Measurements from ENCODE around the gene MYLK. TPM values are rescaled to one million over a fixed set of nuclear protein-coding genes. Genes with fewer than 3 reads are reported as not detected.
"Not testable (repeated sequence)": the region's sequence is repeated elsewhere in the genome, so short reads cannot be mapped to it uniquely, and the experiment has no call there.

The MYLK gene
- total and polyA plus RNA-seq, 2 donors: 5.4 to 11.5 TPM

DNA sequence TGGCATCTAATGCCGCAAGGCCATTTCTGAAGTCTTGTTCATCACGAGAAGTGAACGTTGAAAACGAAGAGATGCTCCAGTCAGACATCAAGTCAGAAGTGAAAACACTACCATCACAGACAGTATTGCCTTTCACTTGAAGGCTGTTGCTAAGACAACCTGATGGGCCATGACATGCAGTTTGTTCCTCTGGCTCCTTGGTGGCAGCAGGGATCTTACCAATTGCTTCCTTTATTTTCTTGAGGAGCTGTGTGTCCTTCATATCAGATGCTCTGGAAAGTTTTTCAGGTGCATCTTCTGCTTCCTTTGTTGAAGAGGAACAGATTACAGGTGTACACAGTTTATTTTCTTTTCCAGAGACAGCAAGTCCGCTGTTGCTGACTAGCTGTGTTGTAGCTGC is 30.7 kb upstream of the MYLK start:
- no peaks in the 10 kb centered on the region for H3K4me1 ChIP-seq (ENCODE audit: control insufficient read depth in 2 of 2, insufficient read depth in 2 of 2, low read length in 2 of 2)
- H3K36me3 ChIP-seq (ENCODE audit: control insufficient read depth in 2 of 2, insufficient read depth in 2 of 2, low read length in 1 of 2): peaks cover 11 to 15% of the 10 kb centered on the region in 2 donors
- no peak for DNase-seq (ENCODE audit: low read depth in 6 of 9, low spot score in 9 of 9)
- peaks cover 0 to 3% of the 10 kb centered on the region in 2 donors for H3K9me3 ChIP-seq (ENCODE audit: control insufficient read depth in 2 of 2, insufficient read depth in 1 of 2, low read length in 1 of 2)
- 79% methylated on average over 5 of the region's 5 CpGs for WGBS
- H3K27me3 ChIP-seq (ENCODE audit: control insufficient read depth in 2 of 2, insufficient read depth in 1 of 2, low read length in 1 of 2): no peaks in the 10 kb centered on the region
- no peak overlapping the region for H3K4me3 ChIP-seq (ENCODE audit: low read length in 2 of 2)
- H3K27ac ChIP-seq (ENCODE audit: low read depth in 1 of 2, low read length in 1 of 2): no peak overlapping the region

DNA sequence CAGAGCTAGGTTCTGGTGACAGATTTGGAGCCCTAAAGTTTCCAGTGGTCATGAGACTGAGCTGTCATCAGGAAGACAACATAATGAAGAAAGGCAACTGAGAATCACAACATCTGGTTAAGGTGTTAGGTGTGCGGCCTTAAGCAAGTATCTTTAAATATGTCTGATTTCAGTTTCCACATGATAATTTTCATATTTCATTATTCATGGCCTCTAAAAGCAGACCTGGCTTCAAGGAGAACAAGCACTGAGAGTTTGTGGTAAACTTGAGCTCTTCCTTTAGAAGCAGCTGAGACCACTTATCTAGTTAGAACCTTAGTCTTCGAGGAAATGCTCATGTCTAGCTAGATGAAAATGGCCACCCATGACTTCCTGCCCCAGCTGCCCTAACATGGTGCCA is 25.7 kb upstream of the MYLK start:
- H3K36me3 ChIP-seq (ENCODE audit: control insufficient read depth in 2 of 2, insufficient read depth in 2 of 2, low read length in 1 of 2): peaks cover 2 to 3% of the 10 kb centered on the region in 2 donors
- H3K9me3 ChIP-seq (ENCODE audit: control insufficient read depth in 2 of 2, insufficient read depth in 1 of 2, low read length in 1 of 2): no peaks in the 10 kb centered on the region
- no peaks in the 10 kb centered on the region for H3K4me1 ChIP-seq (ENCODE audit: control insufficient read depth in 2 of 2, insufficient read depth in 2 of 2, low read length in 2 of 2)
- H3K27me3 ChIP-seq (ENCODE audit: control insufficient read depth in 2 of 2, insufficient read depth in 1 of 2, low read length in 1 of 2): no peaks in the 10 kb centered on the region
- H3K27ac ChIP-seq (ENCODE audit: low read depth in 1 of 2, low read length in 1 of 2): no peak overlapping the region
- WGBS: 77% methylated on average over 2 of the region's 2 CpGs
- H3K4me3 ChIP-seq (ENCODE audit: low read length in 2 of 2): no peak overlapping the region
- no peak for DNase-seq (ENCODE audit: low read depth in 6 of 9, low spot score in 9 of 9)

- no peaks in the 10 kb centered on the region for H3K4me1 ChIP-seq (ENCODE audit: control insufficient read depth in 2 of 2, insufficient read depth in 2 of 2, low read length in 2 of 2)
- no peaks in the 10 kb centered on the region for H3K36me3 ChIP-seq (ENCODE audit: control insufficient read depth in 2 of 2, insufficient read depth in 2 of 2, low read length in 1 of 2)
- no peak overlapping the region for H3K4me3 ChIP-seq (ENCODE audit: low read length in 2 of 2)
- H3K9me3 ChIP-seq (ENCODE audit: control insufficient read depth in 2 of 2, insufficient read depth in 1 of 2, low read length in 1 of 2): no peaks in the 10 kb centered on the region
- no peak overlapping the region for H3K27ac ChIP-seq (ENCODE audit: low read depth in 1 of 2, low read length in 1 of 2)
- WGBS: 88% methylated on average over 2 of the region's 2 CpGs
- no peak for DNase-seq (ENCODE audit: low read depth in 6 of 9, low spot score in 9 of 9)
- no peaks in the 10 kb centered on the region for H3K27me3 ChIP-seq (ENCODE audit: control insufficient read depth in 2 of 2, insufficient read depth in 1 of 2, low read length in 1 of 2)
Observed at GRCh38 chr3:123907720-123908119, 23.6 kb upstream of the MYLK start.

GRCh38 chr3:123899300-123899865 is 15.3 kb upstream of the MYLK start:
- Histone ChIP-seq H3K27me3 (ENCODE audit: control insufficient read depth in 2 of 2, insufficient read depth in 1 of 2, low read length in 1 of 2) (no peaks in the 10 kb centered on the region), H3K4me1 (ENCODE audit: control insufficient read depth in 2 of 2, insufficient read depth in 2 of 2, low read length in 2 of 2) (no peaks in the 10 kb centered on the region), H3K36me3 (ENCODE audit: control insufficient read depth in 2 of 2, insufficient read depth in 2 of 2, low read length in 1 of 2) (no peaks in the 10 kb centered on the region), H3K9me3 (ENCODE audit: control insufficient read depth in 2 of 2, insufficient read depth in 1 of 2, low read length in 1 of 2) (no peaks in the 10 kb centered on the region), H3K4me3 (ENCODE audit: low read length in 2 of 2) (no peak overlapping the region), H3K27ac (ENCODE audit: low read depth in 1 of 2, low read length in 1 of 2) (no peak overlapping the region)
- WGBS: 95% methylated on average over 5 of the region's 5 CpGs
- no peak for DNase-seq (ENCODE audit: low read depth in 6 of 9, low spot score in 9 of 9)

- no peak for DNase-seq (ENCODE audit: low read depth in 6 of 9, low spot score in 9 of 9)
- H3K4me3 ChIP-seq (ENCODE audit: low read length in 2 of 2): no peak overlapping the region
- no peaks in the 10 kb centered on the region for H3K36me3 ChIP-seq (ENCODE audit: control insufficient read depth in 2 of 2, insufficient read depth in 2 of 2, low read length in 1 of 2)
- no peaks in the 10 kb centered on the region for H3K27me3 ChIP-seq (ENCODE audit: control insufficient read depth in 2 of 2, insufficient read depth in 1 of 2, low read length in 1 of 2)
- no peak overlapping the region for H3K27ac ChIP-seq (ENCODE audit: low read depth in 1 of 2, low read length in 1 of 2)
- no peaks in the 10 kb centered on the region for H3K4me1 ChIP-seq (ENCODE audit: control insufficient read depth in 2 of 2, insufficient read depth in 2 of 2, low read length in 2 of 2)
- WGBS: 100% methylated on average over 1 of the region's 1 CpG
- peaks cover 0 to 9% of the 10 kb centered on the region in 2 donors for H3K9me3 ChIP-seq (ENCODE audit: control insufficient read depth in 2 of 2, insufficient read depth in 1 of 2, low read length in 1 of 2)
Observed at GRCh38 chr3:123893012-123893411, 8.9 kb upstream of the MYLK start.

- H3K27me3 ChIP-seq (ENCODE audit: control insufficient read depth in 2 of 2, insufficient read depth in 1 of 2, low read length in 1 of 2): no peaks in the 10 kb centered on the region
- no peaks in the 10 kb centered on the region for H3K36me3 ChIP-seq (ENCODE audit: control insufficient read depth in 2 of 2, insufficient read depth in 2 of 2, low read length in 1 of 2)
- H3K4me3 ChIP-seq (ENCODE audit: low read length in 2 of 2): no peak overlapping the region
- no peak overlapping the region for H3K27ac ChIP-seq (ENCODE audit: low read depth in 1 of 2, low read length in 1 of 2)
- peaks cover 0 to 9% of the 10 kb centered on the region in 2 donors for H3K9me3 ChIP-seq (ENCODE audit: control insufficient read depth in 2 of 2, insufficient read depth in 1 of 2, low read length in 1 of 2)
- no peak for DNase-seq (ENCODE audit: low read depth in 6 of 9, low spot score in 9 of 9)
- WGBS: 0% methylated on average over 1 of the region's 1 CpG
- H3K4me1 ChIP-seq (ENCODE audit: control insufficient read depth in 2 of 2, insufficient read depth in 2 of 2, low read length in 2 of 2): no peaks in the 10 kb centered on the region
Observed at GRCh38 chr3:123892195-123892594, 8.1 kb upstream of the MYLK start.

DNA sequence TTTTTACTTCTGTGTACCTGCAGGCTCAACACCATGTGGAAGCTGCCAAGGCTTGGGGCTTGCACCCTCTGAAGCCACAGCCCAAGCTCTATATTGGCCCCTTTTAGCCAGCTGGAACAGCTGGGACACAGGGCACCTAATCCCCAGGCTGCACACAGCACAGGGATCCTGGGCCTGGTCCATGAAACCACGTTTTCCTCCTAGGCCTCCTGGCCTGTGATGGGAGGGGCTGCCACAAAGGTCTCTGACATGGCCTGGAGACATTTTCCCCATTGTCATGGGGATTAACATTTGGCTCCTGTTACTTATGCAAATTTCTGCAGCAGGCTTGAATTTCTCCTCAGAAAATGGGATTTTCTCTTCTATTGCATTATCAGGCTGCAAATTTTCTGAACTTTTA is 6.9 kb upstream of the MYLK start:
- H3K27me3 ChIP-seq (ENCODE audit: control insufficient read depth in 2 of 2, insufficient read depth in 1 of 2, low read length in 1 of 2); H3K9me3 ChIP-seq (ENCODE audit: control insufficient read depth in 2 of 2, insufficient read depth in 1 of 2, low read length in 1 of 2); H3K4me3 ChIP-seq (ENCODE audit: low read length in 2 of 2); H3K27ac ChIP-seq (ENCODE audit: low read depth in 1 of 2, low read length in 1 of 2); DNase-seq (ENCODE audit: low read depth in 6 of 9, low spot score in 9 of 9); H3K36me3 ChIP-seq (ENCODE audit: control insufficient read depth in 2 of 2, insufficient read depth in 2 of 2, low read length in 1 of 2); H3K4me1 ChIP-seq (ENCODE audit: control insufficient read depth in 2 of 2, insufficient read depth in 2 of 2, low read length in 2 of 2): not testable (repeated sequence)
- 38% methylated on average over 1 of the region's 1 CpG for WGBS

DNA sequence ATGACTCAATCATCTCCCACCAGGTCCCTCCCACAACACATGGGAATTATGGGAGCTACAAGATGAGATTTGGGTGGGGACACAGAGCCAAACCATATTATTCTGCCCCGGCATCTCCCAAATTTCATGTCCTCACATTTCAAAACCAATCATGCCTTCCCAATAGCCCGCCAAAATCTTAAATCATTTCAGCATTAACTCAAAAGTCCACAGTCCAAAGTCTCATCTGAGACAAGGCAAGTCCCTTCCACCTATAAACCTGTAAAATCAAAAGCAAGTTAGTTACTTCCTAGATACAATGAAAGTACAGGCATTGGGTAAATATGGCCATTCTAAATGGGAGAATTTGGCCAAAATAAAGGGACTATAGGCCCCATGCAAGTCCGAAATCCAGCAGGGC is 6.0 kb upstream of the MYLK start:
- not testable (repeated sequence) for H3K4me1 ChIP-seq (ENCODE audit: control insufficient read depth in 2 of 2, insufficient read depth in 2 of 2, low read length in 2 of 2); H3K27ac ChIP-seq (ENCODE audit: low read depth in 1 of 2, low read length in 1 of 2); DNase-seq (ENCODE audit: low read depth in 6 of 9, low spot score in 9 of 9); H3K4me3 ChIP-seq (ENCODE audit: low read length in 2 of 2); H3K27me3 ChIP-seq (ENCODE audit: control insufficient read depth in 2 of 2, insufficient read depth in 1 of 2, low read length in 1 of 2); H3K36me3 ChIP-seq (ENCODE audit: control insufficient read depth in 2 of 2, insufficient read depth in 2 of 2, low read length in 1 of 2); H3K9me3 ChIP-seq (ENCODE audit: control insufficient read depth in 2 of 2, insufficient read depth in 1 of 2, low read length in 1 of 2)
- WGBS: 98% methylated on average over 3 of the region's 3 CpGs

- no peak for DNase-seq (ENCODE audit: low read depth in 6 of 9, low spot score in 9 of 9)
- H3K9me3 ChIP-seq (ENCODE audit: control insufficient read depth in 2 of 2, insufficient read depth in 1 of 2, low read length in 1 of 2): no peaks in the 10 kb centered on the region
- H3K4me1 ChIP-seq (ENCODE audit: control insufficient read depth in 2 of 2, insufficient read depth in 2 of 2, low read length in 2 of 2): peaks cover 2 to 12% of the 10 kb centered on the region in 2 donors
- H3K36me3 ChIP-seq (ENCODE audit: control insufficient read depth in 2 of 2, insufficient read depth in 2 of 2, low read length in 1 of 2): no peaks in the 10 kb centered on the region
- H3K27ac ChIP-seq (ENCODE audit: low read depth in 1 of 2, low read length in 1 of 2): no peak overlapping the region
- peaks cover 10 to 42% of the 10 kb centered on the region in 2 donors for H3K27me3 ChIP-seq (ENCODE audit: control insufficient read depth in 2 of 2, insufficient read depth in 1 of 2, low read length in 1 of 2)
- peak overlapping the region in 1 of 2 donors; percentile 52 for H3K4me3 ChIP-seq (ENCODE audit: low read length in 2 of 2)
Observed at GRCh38 chr3:123884993-123885392, 861 bp upstream of the MYLK start.

All from thymus (tissue), 11 donors.